Tibial artery (tissue), 4 donors: Measurements from ENCODE around the gene PPHLN1.

Source experiments
- DNase-seq, 2 donors: peaks; one replicate each; pipeline ENCODE4 v3.0.0-alpha.2; 2019
- H3K27ac ChIP-seq, 2 donors: fragments of 200-600 bp; sonication (generic) in 1 of 2; 1 replicate in 1 of 2; 2 replicates in 1 of 2; pipeline ENCODE4 v1.5.1; 2018 to 2019; ENCODE audit warnings: mild to moderate bottlenecking in 1 of 2
- H3K27me3 ChIP-seq, 2 donors: fragments of 200-600 bp; sonication (generic) in 1 of 2; one replicate each; pipeline versions ENCODE4 v1.5.1 to v1.6.0; 2016 to 2019
- H3K36me3 ChIP-seq, 3 donors: fragments of 200-600 bp; sonication (generic) in 2 of 3; one replicate each; pipeline ENCODE4 v1.5.1; 2016 to 2019; ENCODE audit warnings: mild to moderate bottlenecking in 2 of 3
- H3K4me1 ChIP-seq, 4 donors: fragments of 200-600 bp; sonication (generic) in 2 of 4; 1 replicate in 3 of 4; 2 replicates in 1 of 4; pipeline ENCODE4 v1.5.1; 2016 to 2019
- H3K4me3 ChIP-seq, 2 donors: fragments of 200-600 bp; sonication (generic) in 1 of 2; 1 replicate in 1 of 2; 2 replicates in 1 of 2; pipeline ENCODE4 v1.5.1; 2018 to 2019; ENCODE audit warnings: mild to moderate bottlenecking in 2 of 2
- H3K9me3 ChIP-seq, 3 donors: fragments of 200-600 bp; sonication (generic) in 1 of 3; one replicate each; pipeline ENCODE4 v1.5.1; 2016 to 2019
- CTCF ChIP-seq, 2 experiments: fragments of 200-600 bp in 1 of 2; fragments of 450-650 bp in 1 of 2; IDR thresholded peaks; one replicate each; pipeline ENCODE4 v1.5.1; 2017 to 2019; ENCODE audit warnings: antibody characterized with exemption in 2 of 2, mild to moderate bottlenecking in 1 of 2, moderate library complexity in 1 of 2
- intact Hi-C: fragments of 100-400 bp; cut with DNase I; formaldehyde crosslinking; loops from one replicate; pipeline ENCODE4 v1.15.0; 2023; ENCODE audit warnings: low total_unique reads

Gene PPHLN1

DNA sequence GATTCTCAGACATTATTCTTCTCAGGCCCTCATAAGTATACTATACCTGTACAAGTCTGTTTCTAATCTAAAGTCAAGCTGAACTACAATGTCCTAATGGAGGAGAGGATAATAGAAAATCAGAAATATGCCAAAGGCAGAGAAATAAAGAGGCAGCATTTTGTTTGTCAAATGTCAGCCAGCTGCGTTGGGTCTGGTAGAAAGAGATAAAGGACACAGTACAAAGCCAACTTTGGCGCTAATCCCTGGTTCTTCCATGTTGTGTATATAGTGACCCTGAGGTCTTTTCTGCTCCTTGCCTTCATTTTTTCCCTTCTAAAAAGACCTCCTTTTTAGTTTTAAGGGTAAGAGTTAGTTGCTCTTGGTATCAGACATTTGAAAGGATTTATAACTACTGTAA is 160.4 kb downstream of the PPHLN1 start:
- Histone ChIP-seq H3K4me1 (peaks cover 0 to 24% (median 8%) of the 10 kb centered on the region in 4 donors), H3K9me3 (no peaks in the 10 kb centered on the region), H3K4me3 (no peak overlapping the region), H3K27me3 (no peaks in the 10 kb centered on the region), H3K36me3 (no peaks in the 10 kb centered on the region), H3K27ac (no peak overlapping the region)
- intact Hi-C loops: no loop called here
- TF ChIP-seq CTCF (IDR thresholded peaks at IDR 0.05): no peak
- DNase-seq: no peak

DNA sequence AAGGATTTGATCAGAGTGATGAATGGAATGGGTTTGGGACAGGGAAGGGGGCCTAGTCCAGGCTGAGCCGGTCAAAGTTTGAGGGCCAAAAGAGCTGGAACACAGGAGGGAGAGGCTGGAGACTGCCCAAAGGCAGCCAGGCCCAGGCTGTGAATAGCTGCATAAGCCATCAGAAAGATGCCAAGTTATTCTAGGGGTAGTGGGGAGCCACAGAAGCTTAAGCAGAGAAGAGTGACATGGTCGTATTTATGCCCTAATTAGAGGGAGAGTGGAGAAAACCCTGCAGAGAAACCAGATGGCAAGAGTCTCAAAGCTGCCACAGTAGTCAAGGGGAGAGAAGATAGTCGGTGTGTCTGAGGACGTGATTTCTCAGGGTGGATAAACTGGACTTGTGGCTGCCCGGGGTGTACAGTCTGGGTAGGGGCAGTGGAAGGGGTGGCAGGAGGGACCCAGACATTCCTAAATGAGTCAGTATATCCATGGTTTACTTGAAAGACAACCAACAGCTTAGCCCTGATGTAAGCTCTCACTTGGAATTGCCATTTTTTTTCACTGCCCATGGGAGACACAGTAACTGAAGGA is 164.4 kb downstream of the PPHLN1 start:
- Histone ChIP-seq H3K4me1 (no peaks in the 10 kb centered on the region), H3K9me3 (no peaks in the 10 kb centered on the region), H3K36me3 (no peaks in the 10 kb centered on the region), H3K4me3 (no peak overlapping the region), H3K27me3 (no peaks in the 10 kb centered on the region), H3K27ac (no peak overlapping the region)
- intact Hi-C loops: no loop called here
- DNase-seq: no peak
- TF ChIP-seq CTCF (IDR thresholded peaks at IDR 0.05): no peak
